H9 (cell line): Measurements from ENCODE around the gene PDZD4. TPM values are rescaled to one million over a fixed set of nuclear protein-coding genes. Genes with fewer than 3 reads are reported as not detected.

ENCODE experiments used
- DNase-seq: peaks from one replicate; pipeline ENCODE4 v3.0.0-alpha.2; 2017
- H2AFZ ChIP-seq: one replicate; pipeline ENCODE4 v1.6.1; 2013; ENCODE audit warnings: mild to moderate bottlenecking, low read length, control low read depth, moderate library complexity
- H2AK5ac ChIP-seq: 2 replicates; pipeline ENCODE4 v1.6.1; 2013; ENCODE audit warnings: low read length, control low read depth, mixed read lengths; ENCODE audit not compliant: insufficient read length
- H2BK120ac ChIP-seq: one replicate; pipeline ENCODE4 v1.6.1; 2013; ENCODE audit warnings: low read depth, mild to moderate bottlenecking, low read length, control low read depth, inconsistent platforms; ENCODE audit not compliant: poor library complexity, severe bottlenecking
- H2BK12ac ChIP-seq: 2 replicates; pipeline ENCODE4 v1.6.1; 2013; ENCODE audit warnings: low read length, control low read depth, mixed read lengths, low read depth; ENCODE audit not compliant: insufficient read length
- H2BK15ac ChIP-seq: 2 replicates; pipeline ENCODE4 v1.6.1; 2013; ENCODE audit warnings: low read depth, low read length, control low read depth
- H2BK20ac ChIP-seq: one replicate; pipeline ENCODE4 v1.6.1; 2013; ENCODE audit warnings: low read depth, mild to moderate bottlenecking, low read length, control low read depth, inconsistent platforms; ENCODE audit not compliant: poor library complexity, severe bottlenecking
- H2BK5ac ChIP-seq: 2 replicates; pipeline ENCODE4 v1.6.1; 2013; ENCODE audit warnings: low read length, control low read depth, mixed read lengths; ENCODE audit not compliant: insufficient read length
- H3K14ac ChIP-seq: 2 replicates; pipeline ENCODE4 v1.6.1; 2013; ENCODE audit warnings: low read length, control low read depth; ENCODE audit not compliant: insufficient read depth
- H3K18ac ChIP-seq: 2 replicates; pipeline ENCODE4 v1.6.1; 2013; ENCODE audit warnings: low read depth, mild to moderate bottlenecking, mixed read lengths, low read length, control low read depth; ENCODE audit not compliant: insufficient read length
- H3K23ac ChIP-seq: 2 replicates; pipeline ENCODE4 v1.6.1; 2013; ENCODE audit warnings: low read length, control low read depth, mixed read lengths, low read depth; ENCODE audit not compliant: insufficient read length
- H3K23me2 ChIP-seq: 2 replicates; pipeline ENCODE4 v1.6.1; 2013; ENCODE audit warnings: low read depth, mild to moderate bottlenecking, mixed read lengths, low read length, control low read depth; ENCODE audit not compliant: insufficient read length, poor library complexity, severe bottlenecking
- H3K27ac ChIP-seq: 2 replicates; pipeline ENCODE4 v1.5.1; 2013; ENCODE audit warnings: low read length, control low read depth, mixed read lengths, low read depth; ENCODE audit not compliant: insufficient read length
- H3K27me3 ChIP-seq: 2 replicates; pipeline ENCODE4 v1.6.1; 2013; ENCODE audit warnings: low read length, control low read depth, inconsistent platforms; ENCODE audit not compliant: insufficient read depth
- H3K4ac ChIP-seq: 2 replicates; pipeline ENCODE4 v1.6.1; 2013; ENCODE audit warnings: low read depth, mild to moderate bottlenecking, control low read depth, inconsistent platforms, low read length, moderate library complexity
- H3K4me1 ChIP-seq: 2 replicates; pipeline ENCODE4 v1.6.1; 2013; ENCODE audit warnings: low read length, control low read depth, inconsistent platforms; ENCODE audit not compliant: insufficient read depth
- H3K4me2 ChIP-seq: 2 replicates; pipeline ENCODE4 v1.6.1; 2013; ENCODE audit warnings: low read length, control low read depth, mixed read lengths; ENCODE audit not compliant: insufficient read length, insufficient read depth
- H3K56ac ChIP-seq: 2 replicates; pipeline ENCODE4 v1.6.1; 2013; ENCODE audit warnings: low read depth, mild to moderate bottlenecking, mixed read lengths, low read length, control low read depth; ENCODE audit not compliant: insufficient read length
- H3K79me1 ChIP-seq: 2 replicates; pipeline ENCODE4 v1.6.1; 2013; ENCODE audit warnings: low read depth, mild to moderate bottlenecking, moderate library complexity, low read length, control low read depth, inconsistent platforms; ENCODE audit not compliant: insufficient read depth, poor library complexity, severe bottlenecking
- H3K79me2 ChIP-seq: 2 replicates; pipeline ENCODE4 v1.6.1; 2013; ENCODE audit warnings: low read length, control low read depth, inconsistent platforms; ENCODE audit not compliant: insufficient read depth
- H3K9ac ChIP-seq: 2 replicates; pipeline ENCODE4 v1.6.1; 2013; ENCODE audit warnings: low read length, control low read depth, mixed read lengths; ENCODE audit not compliant: insufficient read length; ENCODE audit errors: extremely low read depth
- H3K9me3 ChIP-seq: one replicate; pipeline ENCODE4 v1.6.1; 2013; ENCODE audit warnings: low read depth, low read length, inconsistent platforms; ENCODE audit not compliant: control insufficient read depth
- H3T11ph ChIP-seq: one replicate; pipeline ENCODE4 v1.6.1; 2013; ENCODE audit warnings: mild to moderate bottlenecking, low read length, control low read depth, inconsistent platforms
- H4K20me1 ChIP-seq: one replicate; pipeline ENCODE4 v1.6.1; 2013; ENCODE audit not compliant: control insufficient read depth, insufficient read length, insufficient read depth
- H4K5ac ChIP-seq: 2 replicates; pipeline ENCODE4 v1.6.1; 2013; ENCODE audit warnings: low read depth, mild to moderate bottlenecking, mixed read lengths, low read length, control low read depth; ENCODE audit not compliant: insufficient read length
- H4K8ac ChIP-seq: replicated peaks from 2 replicates; pipeline ENCODE4 v1.6.1; 2013; ENCODE audit warnings: low read length, control low read depth, mixed read lengths, low read depth; ENCODE audit not compliant: insufficient read length
- H4K91ac ChIP-seq: 2 replicates; pipeline ENCODE4 v1.6.1; 2013; ENCODE audit warnings: low read depth, mild to moderate bottlenecking, moderate library complexity, mixed read lengths, low read length, control low read depth; ENCODE audit not compliant: insufficient read length
- H3K27ac Mint-ChIP-seq, 3 experiments: 2 replicates in 2 of 3; 3 replicates in 1 of 3; pipeline ENCODE4 v1.8.0; 2020 to 2021; ENCODE audit warnings: mixed read lengths in 3 of 3, mild to moderate bottlenecking in 1 of 3, moderate library complexity in 1 of 3
- H3K27me3 Mint-ChIP-seq: 2 replicates; pipeline ENCODE4 v1.8.0; 2021; ENCODE audit warnings: low read depth, mild to moderate bottlenecking, moderate library complexity, mixed read lengths
- H3K36me3 Mint-ChIP-seq, 3 experiments: 2 replicates in 2 of 3; 3 replicates in 1 of 3; pipeline ENCODE4 v1.8.0; 2020 to 2021; ENCODE audit warnings: low read depth in 3 of 3, mixed read lengths in 3 of 3; ENCODE audit not compliant: insufficient read depth in 1 of 3
- H3K4me1 Mint-ChIP-seq, 2 experiments: 2 replicates each; pipeline ENCODE4 v1.8.0; 2020; ENCODE audit warnings: mixed read lengths in 2 of 2
- H3K4me3 Mint-ChIP-seq, 2 experiments: 2 replicates in 1 of 2; 3 replicates in 1 of 2; pipeline ENCODE4 v1.8.0; 2020 to 2021; ENCODE audit warnings: mild to moderate bottlenecking in 2 of 2, mixed read lengths in 2 of 2, moderate library complexity in 1 of 2
- H3K9me3 Mint-ChIP-seq, 2 experiments: 2 replicates in 1 of 2; 3 replicates in 1 of 2; pipeline ENCODE4 v1.8.0; 2020; ENCODE audit warnings: mild to moderate bottlenecking in 2 of 2, mixed read lengths in 2 of 2, moderate library complexity in 1 of 2
- CTCF ChIP-seq: fragments of 200-600 bp; sonication (generic); conservative IDR thresholded peaks from 3 replicates; pipeline ENCODE4 v1.8.0; 2021; ENCODE audit warnings: antibody characterized with exemption, mild to moderate bottlenecking
- WGBS: extraction: QIAGEN DNeasy Blood & Tissue Kit; methylation state at CpG from one replicate; pipeline ENCODE4 v1.1.7; 2013; ENCODE audit warnings: missing lambda C conversion rate, low lambda C conversion rate, mixed read lengths; ENCODE audit not compliant: insufficient read length; ENCODE audit errors: extremely low coverage; 5-methylcytosine and 5-hydroxymethylcytosine counted together
- total RNA-seq: library from RNA; stranded (reverse); gene quantifications from 2 replicates; pipeline ENCODE4 v1.2.1, GENCODE V29; 2021

Gene PDZD4
- total RNA-seq, 1 experiment from 2014 or later: 110 TPM

DNA sequence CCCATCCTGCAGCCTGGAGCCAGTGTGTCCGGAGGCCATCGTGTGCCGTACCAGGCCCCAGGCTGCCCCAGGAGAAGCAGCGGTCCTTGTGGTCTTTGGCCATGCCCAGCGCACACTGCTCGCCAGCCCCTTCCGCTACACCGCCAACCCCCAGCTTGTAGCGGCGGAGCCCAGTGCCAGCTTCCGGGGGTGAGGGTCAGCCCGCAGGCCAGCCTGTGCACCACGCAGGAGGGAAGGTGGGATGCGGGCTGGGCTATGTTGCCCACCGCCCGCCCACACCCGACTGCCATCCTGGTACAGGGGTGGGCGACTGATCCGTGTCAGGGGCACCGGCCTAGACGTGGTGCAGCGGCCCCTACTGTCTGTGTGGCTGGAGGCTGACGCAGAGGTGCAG lies 57.1 kb downstream of the PDZD4 start:
- no peak for DNase-seq
- TF ChIP-seq CTCF: no peak
- Histone ChIP-seq H2AFZ (no peak overlapping the region), H4K8ac (no peak overlapping the region), H4K5ac (no peak overlapping the region), H3K27me3 (no peaks in the 10 kb centered on the region), H3K23me2 (no peaks in the 10 kb centered on the region), H3K4ac (no peak overlapping the region), H2BK5ac (no peak overlapping the region), H3K14ac (no peak overlapping the region), H2BK120ac (no peak overlapping the region), H4K20me1 (no peaks in the 10 kb centered on the region), H2AK5ac (no peak overlapping the region), H3K9ac (no peak overlapping the region), H3K27ac (no peak overlapping the region), H3K4me2 (no peak overlapping the region), H2BK12ac (no peak overlapping the region), H3K79me1 (no peaks in the 10 kb centered on the region), H3T11ph (no peak overlapping the region), H2BK15ac (no peak overlapping the region), H4K91ac (no peak overlapping the region), H3K79me2 (no peaks in the 10 kb centered on the region), H3K9me3 (no peaks in the 10 kb centered on the region), H3K4me1 (no peaks in the 10 kb centered on the region), H3K23ac (no peak overlapping the region), H3K18ac (no peak overlapping the region), H2BK20ac (no peak overlapping the region), H3K56ac (no peak overlapping the region)
- no CpG with 5 or more reads among the region's 23 CpGs for WGBS
- Mint-ChIP-seq H3K9me3 (peaks cover 24 to 54% of the 10 kb centered on the region in 2 experiments), H3K27ac (no peak overlapping the region), H3K4me3 (no peak overlapping the region), H3K27me3 (no peaks in the 10 kb centered on the region; the same call in 1 of the 2 replicates), H3K36me3 (peaks cover 0 to 2% (median 0%) of the 10 kb centered on the region in 3 experiments; a peak in 1 of 7 replicates), H3K4me1 (no peaks in the 10 kb centered on the region)
